Neuronal stem cell (in vitro differentiated cells): ENCODE measurements around the gene PKIB.

Source experiments
- DNase-seq: peaks from one replicate; pipeline ENCODE4 v3.0.0-alpha.2; 2013; ENCODE audit warnings: low spot score
- H2AFZ ChIP-seq: one replicate; pipeline ENCODE4 v1.6.1; 2013; ENCODE audit warnings: mild to moderate bottlenecking, low read length, inconsistent platforms
- H2AK5ac ChIP-seq: 2 replicates; pipeline ENCODE4 v1.6.1; 2013; ENCODE audit warnings: low read depth, mild to moderate bottlenecking, inconsistent platforms, low read length, moderate library complexity, mixed read lengths
- H2BK120ac ChIP-seq: 2 replicates; pipeline ENCODE4 v1.6.1; 2013; ENCODE audit warnings: low read depth, mild to moderate bottlenecking, inconsistent platforms, low read length, moderate library complexity, mixed read lengths
- H2BK12ac ChIP-seq: one replicate; pipeline ENCODE4 v1.6.1; 2013; ENCODE audit warnings: low read length, inconsistent platforms
- H2BK15ac ChIP-seq: 2 replicates; pipeline ENCODE4 v1.6.1; 2013; ENCODE audit warnings: mild to moderate bottlenecking, low read length, inconsistent platforms, mixed read lengths
- H2BK5ac ChIP-seq: one replicate; pipeline ENCODE4 v1.6.1; 2013; ENCODE audit warnings: inconsistent platforms, mild to moderate bottlenecking, low read length, moderate library complexity
- H3K14ac ChIP-seq: one replicate; pipeline ENCODE4 v1.6.1; 2013; ENCODE audit warnings: low read length, inconsistent platforms
- H3K18ac ChIP-seq: 2 replicates; pipeline ENCODE4 v1.6.1; 2013; ENCODE audit warnings: low read length, inconsistent platforms
- H3K23ac ChIP-seq: 2 replicates; pipeline ENCODE4 v1.6.1; 2013; ENCODE audit warnings: low read depth, mild to moderate bottlenecking, mixed read lengths, low read length, inconsistent platforms; ENCODE audit not compliant: poor library complexity
- H3K27ac ChIP-seq: replicated peaks from 3 replicates; pipeline ENCODE4 v1.5.1; 2013; ENCODE audit warnings: low read length, inconsistent platforms
- H3K27me3 ChIP-seq, 3 experiments: 2 replicates each; pipeline ENCODE4 v1.6.1; 2013; ENCODE audit warnings: low read length in 3 of 3, mild to moderate bottlenecking in 2 of 3, inconsistent platforms in 1 of 3, low read depth in 1 of 3, mixed read lengths in 1 of 3, moderate library complexity in 1 of 3; ENCODE audit not compliant: control insufficient read depth in 3 of 3, insufficient read depth in 3 of 3
- H3K36me3 ChIP-seq, 2 donors: replicated peaks in 1 of 2; 2 replicates each; pipeline ENCODE4 v1.6.1; 2013; ENCODE audit warnings: low read length in 2 of 2; ENCODE audit not compliant: control insufficient read depth in 2 of 2, insufficient read depth in 2 of 2
- H3K4ac ChIP-seq: 2 replicates; pipeline ENCODE4 v1.6.1; 2013; ENCODE audit warnings: inconsistent platforms, mild to moderate bottlenecking, low read length, moderate library complexity
- H3K4me1 ChIP-seq, 2 donors: 1 replicate in 1 of 2; 2 replicates in 1 of 2; pipeline ENCODE4 v1.6.1; 2013; ENCODE audit warnings: low read length in 2 of 2, low read depth in 1 of 2; ENCODE audit not compliant: control insufficient read depth in 2 of 2, insufficient read depth in 1 of 2
- H3K4me2 ChIP-seq: one replicate; pipeline ENCODE4 v1.6.1; 2013; ENCODE audit warnings: mild to moderate bottlenecking, low read length, inconsistent platforms; ENCODE audit not compliant: insufficient read depth, poor library complexity, severe bottlenecking
- H3K4me3 ChIP-seq, 2 donors: 2 replicates each; pipeline ENCODE4 v1.5.1; 2013; ENCODE audit warnings: low read length in 2 of 2, mild to moderate bottlenecking in 2 of 2, inconsistent platforms in 1 of 2, moderate library complexity in 1 of 2
- H3K79me1 ChIP-seq: one replicate; pipeline ENCODE4 v1.6.1; 2013; ENCODE audit warnings: low read depth, mild to moderate bottlenecking, inconsistent platforms, low read length, moderate library complexity
- H3K9ac ChIP-seq: one replicate; pipeline ENCODE4 v1.6.1; 2013; ENCODE audit warnings: mild to moderate bottlenecking, low read depth, low read length, inconsistent platforms; ENCODE audit not compliant: poor library complexity
- H3K9me3 ChIP-seq, 2 donors: replicated peaks in 1 of 2; 2 replicates each; pipeline versions ENCODE3 to v1.6.1; 2013; ENCODE audit warnings: low read length in 2 of 2, mild to moderate bottlenecking in 2 of 2, inconsistent platforms in 1 of 2, low read depth in 1 of 2, mixed read lengths in 1 of 2, moderate library complexity in 1 of 2; ENCODE audit not compliant: control insufficient read depth in 2 of 2, insufficient read depth in 1 of 2
- H4K8ac ChIP-seq: one replicate; pipeline ENCODE4 v1.6.1; 2013; ENCODE audit warnings: low read depth, mild to moderate bottlenecking, inconsistent platforms, low read length, moderate library complexity
- H4K91ac ChIP-seq: one replicate; pipeline ENCODE4 v1.6.1; 2013; ENCODE audit warnings: low read length, low read depth, mild to moderate bottlenecking, inconsistent platforms; ENCODE audit not compliant: poor library complexity
- WGBS, 2 donors: extraction: QIAGEN DNeasy Blood & Tissue Kit; methylation state at CpG; one replicate each; pipeline ENCODE4 v1.1.7; 2013; ENCODE audit warnings: missing lambda C conversion rate in 2 of 2, mixed read lengths in 1 of 2; ENCODE audit not compliant: insufficient read length in 2 of 2, insufficient replicate concordance in 1 of 2; ENCODE audit errors: extremely low coverage in 2 of 2; 5-methylcytosine and 5-hydroxymethylcytosine counted together

Gene PKIB

GRCh38 chr6:122619309-122619708 is 9.1 kb downstream of the PKIB start:
- no peak overlapping the region for H3K9ac ChIP-seq
- no peak overlapping the region for H2BK12ac ChIP-seq
- H3K36me3 ChIP-seq: no peaks in the 10 kb centered on the region
- H3K4ac ChIP-seq: no peak overlapping the region
- H2BK5ac ChIP-seq: no peak overlapping the region
- no peaks in the 10 kb centered on the region for H3K27me3 ChIP-seq
- no peak overlapping the region for H3K27ac ChIP-seq
- no CpG with 5 or more reads among the region's 2 CpGs for WGBS, 2 donors
- no peak overlapping the region for H3K14ac ChIP-seq
- H2AFZ ChIP-seq: no peak overlapping the region
- no peaks in the 10 kb centered on the region for H3K79me1 ChIP-seq
- no peak overlapping the region for H4K8ac ChIP-seq
- H3K4me2 ChIP-seq: no peak overlapping the region
- no peak overlapping the region for H4K91ac ChIP-seq
- H3K4me3 ChIP-seq: no peak overlapping the region
- no peak overlapping the region for H3K18ac ChIP-seq
- H2AK5ac ChIP-seq: no peak overlapping the region
- H3K9me3 ChIP-seq: no peaks in the 10 kb centered on the region
- no peak overlapping the region for H3K23ac ChIP-seq
- H2BK120ac ChIP-seq: no peak overlapping the region
- no peak for DNase-seq
- H3K4me1 ChIP-seq: peaks cover 3 to 9% of the 10 kb centered on the region in 2 donors
- no peak overlapping the region for H2BK15ac ChIP-seq

GRCh38 chr6:122620428-122620827 is 10.2 kb downstream of the PKIB start:
- Histone ChIP-seq H3K36me3 (no peaks in the 10 kb centered on the region), H2AFZ (no peak overlapping the region), H3K4me1 (peaks cover 3 to 9% of the 10 kb centered on the region in 2 donors), H2BK120ac (no peak overlapping the region), H3K18ac (no peak overlapping the region), H3K14ac (no peak overlapping the region), H4K91ac (no peak overlapping the region), H3K23ac (no peak overlapping the region), H3K4ac (no peak overlapping the region), H2BK15ac (no peak overlapping the region), H2BK5ac (no peak overlapping the region), H2AK5ac (no peak overlapping the region), H3K9me3 (no peaks in the 10 kb centered on the region), H3K9ac (no peak overlapping the region), H3K79me1 (no peaks in the 10 kb centered on the region), H3K27me3 (no peaks in the 10 kb centered on the region), H4K8ac (no peak overlapping the region), H3K4me3 (no peak overlapping the region), H3K27ac (no peak overlapping the region), H3K4me2 (no peak overlapping the region), H2BK12ac (no peak overlapping the region)
- no CpG with 5 or more reads among the region's 3 CpGs for WGBS, 2 donors
- DNase-seq: no peak

- Histone ChIP-seq H2BK5ac (no peak overlapping the region), H4K8ac (no peak overlapping the region), H3K79me1 (no peaks in the 10 kb centered on the region), H3K27ac (no peak overlapping the region), H4K91ac (no peak overlapping the region), H2BK12ac (no peak overlapping the region), H3K36me3 (no peaks in the 10 kb centered on the region), H2AK5ac (no peak overlapping the region), H3K23ac (no peak overlapping the region), H3K14ac (no peak overlapping the region), H3K4ac (no peak overlapping the region), H3K18ac (no peak overlapping the region), H3K4me1 (peaks cover 3 to 9% of the 10 kb centered on the region in 2 donors), H3K4me2 (no peak overlapping the region), H3K9ac (no peak overlapping the region), H2AFZ (no peak overlapping the region), H2BK15ac (no peak overlapping the region), H3K9me3 (no peaks in the 10 kb centered on the region), H2BK120ac (no peak overlapping the region), H3K4me3 (no peak overlapping the region), H3K27me3 (no peaks in the 10 kb centered on the region)
- WGBS, 2 donors: no CpG with 5 or more reads among the region's 3 CpGs
- no peak for DNase-seq
Observed at GRCh38 chr6:122620902-122621301, 10.7 kb downstream of the PKIB start.

- H2AFZ ChIP-seq: no peak overlapping the region
- H2BK12ac ChIP-seq: no peak overlapping the region
- no peak overlapping the region for H3K4ac ChIP-seq
- H2AK5ac ChIP-seq: no peak overlapping the region
- no peak overlapping the region for H2BK15ac ChIP-seq
- no peaks in the 10 kb centered on the region for H3K9me3 ChIP-seq
- H3K4me1 ChIP-seq: peaks cover 3 to 9% of the 10 kb centered on the region in 2 donors
- no peak overlapping the region for H3K14ac ChIP-seq
- no peak overlapping the region for H4K91ac ChIP-seq
- WGBS, 2 donors: no CpG with 5 or more reads among the region's 2 CpGs
- no peak overlapping the region for H2BK120ac ChIP-seq
- no peak overlapping the region for H3K9ac ChIP-seq
- no peaks in the 10 kb centered on the region for H3K27me3 ChIP-seq
- H3K23ac ChIP-seq: no peak overlapping the region
- no peak overlapping the region for H4K8ac ChIP-seq
- H3K4me3 ChIP-seq: no peak overlapping the region
- H3K79me1 ChIP-seq: no peaks in the 10 kb centered on the region
- no peak overlapping the region for H3K18ac ChIP-seq
- no peaks in the 10 kb centered on the region for H3K36me3 ChIP-seq
- DNase-seq: no peak
- H2BK5ac ChIP-seq: no peak overlapping the region
- H3K4me2 ChIP-seq: no peak overlapping the region
- no peak overlapping the region for H3K27ac ChIP-seq
Observed at GRCh38 chr6:122621638-122622037, 11.4 kb downstream of the PKIB start.
